H1 (cell line): ENCODE measurements around the gene SMARCA2.

Experiments used
- ASH2L ChIP-seq: fragments of 200-600, 300-600 bp; sonication (generic); IDR thresholded peaks from one replicate; pipeline ENCODE4 v1.7.1; 2017; ENCODE audit warnings: low read length
- CEBPB ChIP-seq: IDR thresholded peaks from 2 replicates; pipeline ENCODE4 v1.6.1; 2012; ENCODE audit warnings: low read depth, low read length
- CREB1 ChIP-seq: IDR thresholded peaks from 2 replicates; pipeline ENCODE4 v1.6.1; 2012; ENCODE audit warnings: inconsistent platforms
- EGR1 ChIP-seq: IDR thresholded peaks from 2 replicates; pipeline ENCODE4 v1.6.1; 2011; ENCODE audit warnings: low read depth, low read length, borderline replicate concordance
- EP300 ChIP-seq, 2 experiments: IDR thresholded peaks; 1 replicate in 1 of 2; 2 replicates in 1 of 2; pipeline ENCODE4 v1.6.1; 2011 to 2012; ENCODE audit warnings: low read depth in 2 of 2, low read length in 2 of 2, mild to moderate bottlenecking in 2 of 2, borderline replicate concordance in 1 of 2, inconsistent platforms in 1 of 2, moderate library complexity in 1 of 2
- GABPA ChIP-seq: IDR thresholded peaks from 2 replicates; pipeline ENCODE4 v1.6.1; 2011; ENCODE audit warnings: mild to moderate bottlenecking, low read length, moderate library complexity, borderline replicate concordance; ENCODE audit not compliant: insufficient read depth
- JUND ChIP-seq: IDR thresholded peaks from 2 replicates; pipeline ENCODE4 v1.6.1; 2011; ENCODE audit warnings: mild to moderate bottlenecking, improper control_type of control experiment, low read length
- MAFK ChIP-seq: IDR thresholded peaks from 2 replicates; pipeline ENCODE4 v1.6.1; 2012; ENCODE audit warnings: low read depth, mild to moderate bottlenecking, improper control_type of control experiment, low read length
- POLR2A ChIP-seq, 2 experiments: IDR thresholded peaks; 1 replicate in 1 of 2; 2 replicates in 1 of 2; pipeline ENCODE4 v1.6.1; 2011; ENCODE audit warnings: low read depth in 2 of 2, low read length in 2 of 2, mild to moderate bottlenecking in 2 of 2; ENCODE audit errors: control extremely low read depth in 1 of 2
- SUZ12 ChIP-seq: fragments of 200-600 bp; sonication (generic); IDR thresholded peaks from 2 replicates; pipeline ENCODE4 v1.6.1; 2012; ENCODE audit warnings: mild to moderate bottlenecking, inconsistent platforms, low read length, moderate library complexity, mixed read lengths
- ZNF274 ChIP-seq: IDR thresholded peaks from 2 replicates; pipeline ENCODE4 v1.7.0; 2012; ENCODE audit warnings: low read length, borderline replicate concordance; ENCODE audit errors: extremely low read depth
- TF ChIP-seq, protein P1 (sequence below): IDR thresholded peaks from 2 replicates; pipeline ENCODE4 v1.6.1; 2011; ENCODE audit warnings: low read length, improper control_type of control experiment
- TF ChIP-seq, protein P2 (sequence below), 3 experiments: IDR thresholded peaks; 1 replicate in 2 of 3; 2 replicates in 1 of 3; pipeline versions ENCODE4 v1.5.1 to v1.6.1; 2011; ENCODE audit warnings: low read length in 3 of 3, mild to moderate bottlenecking in 3 of 3, inconsistent platforms in 2 of 3, low read depth in 1 of 3, moderate library complexity in 1 of 3; ENCODE audit not compliant: insufficient read depth in 1 of 3; ENCODE audit errors: control extremely low read depth in 1 of 3

- TF ChIP-seq, protein P1, sequence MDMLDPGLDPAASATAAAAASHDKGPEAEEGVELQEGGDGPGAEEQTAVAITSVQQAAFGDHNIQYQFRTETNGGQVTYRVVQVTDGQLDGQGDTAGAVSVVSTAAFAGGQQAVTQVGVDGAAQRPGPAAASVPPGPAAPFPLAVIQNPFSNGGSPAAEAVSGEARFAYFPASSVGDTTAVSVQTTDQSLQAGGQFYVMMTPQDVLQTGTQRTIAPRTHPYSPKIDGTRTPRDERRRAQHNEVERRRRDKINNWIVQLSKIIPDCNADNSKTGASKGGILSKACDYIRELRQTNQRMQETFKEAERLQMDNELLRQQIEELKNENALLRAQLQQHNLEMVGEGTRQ, result no peak
- TF ChIP-seq, protein P2, sequence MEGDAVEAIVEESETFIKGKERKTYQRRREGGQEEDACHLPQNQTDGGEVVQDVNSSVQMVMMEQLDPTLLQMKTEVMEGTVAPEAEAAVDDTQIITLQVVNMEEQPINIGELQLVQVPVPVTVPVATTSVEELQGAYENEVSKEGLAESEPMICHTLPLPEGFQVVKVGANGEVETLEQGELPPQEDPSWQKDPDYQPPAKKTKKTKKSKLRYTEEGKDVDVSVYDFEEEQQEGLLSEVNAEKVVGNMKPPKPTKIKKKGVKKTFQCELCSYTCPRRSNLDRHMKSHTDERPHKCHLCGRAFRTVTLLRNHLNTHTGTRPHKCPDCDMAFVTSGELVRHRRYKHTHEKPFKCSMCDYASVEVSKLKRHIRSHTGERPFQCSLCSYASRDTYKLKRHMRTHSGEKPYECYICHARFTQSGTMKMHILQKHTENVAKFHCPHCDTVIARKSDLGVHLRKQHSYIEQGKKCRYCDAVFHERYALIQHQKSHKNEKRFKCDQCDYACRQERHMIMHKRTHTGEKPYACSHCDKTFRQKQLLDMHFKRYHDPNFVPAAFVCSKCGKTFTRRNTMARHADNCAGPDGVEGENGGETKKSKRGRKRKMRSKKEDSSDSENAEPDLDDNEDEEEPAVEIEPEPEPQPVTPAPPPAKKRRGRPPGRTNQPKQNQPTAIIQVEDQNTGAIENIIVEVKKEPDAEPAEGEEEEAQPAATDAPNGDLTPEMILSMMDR (IDR thresholded peaks at IDR 0.05; ENCODE audit: control extremely low read depth in 1 of 3, insufficient read depth in 1 of 3, low read depth in 1 of 3, low read length in 3 of 3), result no peak
- TF ChIP-seq MAFK (no peak), EP300 (IDR thresholded peaks at IDR 0.05; ENCODE audit: borderline replicate concordance in 1 of 2, low read depth in 2 of 2, low read length in 2 of 2) (no peak), SUZ12 (no peak), ZNF274 (no peak), JUND (no peak), EGR1 (no peak), GABPA (no peak), CREB1 (no peak), CEBPB (no peak), ASH2L (no peak), POLR2A (IDR thresholded peaks at IDR 0.05; ENCODE audit: control extremely low read depth in 1 of 2, low read depth in 2 of 2, low read length in 2 of 2) (no peak)
These were observed 50.6 kb downstream of the SMARCA2 start for GRCh38 chr9:2065704-2066103.
